Small intestine (tissue), 7 donors: ENCODE results near the gene FUT6. TPM values are rescaled to one million over a fixed set of nuclear protein-coding genes. Genes with fewer than 3 reads are reported as not detected.

ENCODE experiments used
- DNase-seq, 2 donors: peaks; one replicate each; pipeline versions ENCODE4 v3.0.0 to v3.0.0-alpha.2; 2013
- FAIRE-seq: peaks from 2 replicates; lab custom pipeline; 2012; peaks lifted over from hg19 to GRCh38; lab: Jason Lieb, UNC
- H3K27ac ChIP-seq, 3 donors: one replicate each; pipeline ENCODE4 v1.5.1; 2013; ENCODE audit warnings: low read length in 2 of 3, mild to moderate bottlenecking in 2 of 3, control low read depth in 1 of 3, inconsistent platforms in 1 of 3, low read depth in 1 of 3, moderate library complexity in 1 of 3
- H3K27me3 ChIP-seq, 3 donors: one replicate each; pipeline ENCODE4 v1.6.1; 2013; ENCODE audit warnings: low read length in 3 of 3, inconsistent platforms in 1 of 3; ENCODE audit not compliant: control insufficient read depth in 3 of 3, insufficient read depth in 3 of 3
- H3K36me3 ChIP-seq, 3 donors: one replicate each; pipeline ENCODE4 v1.6.1; 2013; ENCODE audit warnings: low read length in 3 of 3, inconsistent platforms in 1 of 3, low read depth in 1 of 3, mild to moderate bottlenecking in 1 of 3, moderate library complexity in 1 of 3; ENCODE audit not compliant: control insufficient read depth in 3 of 3, insufficient read depth in 2 of 3
- H3K4me1 ChIP-seq, 3 donors: one replicate each; pipeline ENCODE4 v1.6.1; 2013; ENCODE audit warnings: low read length in 2 of 3, inconsistent platforms in 1 of 3, low read depth in 1 of 3, mild to moderate bottlenecking in 1 of 3, moderate library complexity in 1 of 3; ENCODE audit not compliant: control insufficient read depth in 3 of 3, insufficient read depth in 2 of 3
- H3K4me3 ChIP-seq, 3 donors: one replicate each; pipeline ENCODE4 v1.5.1; 2013; ENCODE audit warnings: low read length in 3 of 3, control low read depth in 1 of 3, inconsistent platforms in 1 of 3, low read depth in 1 of 3, mild to moderate bottlenecking in 1 of 3, moderate library complexity in 1 of 3
- H3K9me3 ChIP-seq, 2 donors: one replicate each; pipeline ENCODE4 v1.6.1; 2013; ENCODE audit warnings: low read depth in 1 of 2, low read length in 1 of 2; ENCODE audit not compliant: control insufficient read depth in 2 of 2, insufficient read depth in 1 of 2
- WGBS, 3 donors: extraction: QIAGEN DNeasy Blood & Tissue Kit; methylation state at CpG; one replicate each; pipeline ENCODE4 v1.1.7; 2013; 5-methylcytosine and 5-hydroxymethylcytosine counted together
- polyA plus RNA-seq, 4 donors: library from polyadenylated mRNA; stranded (reverse) in 3 of 4; unstranded in 1 of 4; fragments of 200-250 nt in 3 of 4; fragments of 120-200 nt in 1 of 4; gene quantifications; one replicate each; pipeline versions ENCODE4 v1.2.1 to v1.2.3, GENCODE V29; 2013
- donor health status: healthy with polysubstance abuse.
- donor health status: control.
- donor health status: control.
- donor health status: Bipolar disorder and iron deficiency.
- donor health status: healthy.

FUT6 gene
- polyA plus RNA-seq, 4 donors: 1.2 to 34.6 (median 23.2) TPM

DNA sequence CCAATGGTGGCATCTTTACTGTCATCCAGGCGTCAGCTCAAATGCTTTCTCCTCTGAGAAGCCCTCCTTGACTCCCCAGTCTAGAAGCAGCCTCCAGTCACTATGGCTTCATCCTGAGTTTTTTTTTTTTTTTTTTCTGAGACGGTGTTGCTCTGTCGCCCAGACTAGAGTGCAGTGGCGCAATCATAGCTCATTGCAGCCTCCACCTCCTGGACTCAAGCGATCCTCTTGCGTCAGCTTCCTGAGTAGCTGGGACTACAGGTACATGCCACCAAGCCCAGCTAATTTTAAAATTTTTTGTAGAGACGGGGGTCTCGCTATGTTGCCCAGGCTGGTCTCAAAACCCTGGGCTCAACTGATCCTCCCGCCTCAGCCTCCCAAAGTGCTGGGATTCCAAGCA lies 30.4 kb downstream of the FUT6 start:
- DNase-seq (no peak), FAIRE-seq (no peak)
- 87 to 90% (median 88%) methylated on average over 9 of the region's 9 CpGs for WGBS, 3 donors
- H3K36me3 ChIP-seq: peaks cover 0 to 2% (median 0%) of the 10 kb centered on the region in 3 donors
- H3K27me3 ChIP-seq: peaks cover 0 to 16% (median 0%) of the 10 kb centered on the region in 3 donors
- no peaks in the 10 kb centered on the region for H3K9me3 ChIP-seq
- H3K4me3 ChIP-seq: no peak overlapping the region
- H3K27ac ChIP-seq: no peak overlapping the region
- H3K4me1 ChIP-seq: peaks cover 0 to 15% (median 0%) of the 10 kb centered on the region in 3 donors

DNA sequence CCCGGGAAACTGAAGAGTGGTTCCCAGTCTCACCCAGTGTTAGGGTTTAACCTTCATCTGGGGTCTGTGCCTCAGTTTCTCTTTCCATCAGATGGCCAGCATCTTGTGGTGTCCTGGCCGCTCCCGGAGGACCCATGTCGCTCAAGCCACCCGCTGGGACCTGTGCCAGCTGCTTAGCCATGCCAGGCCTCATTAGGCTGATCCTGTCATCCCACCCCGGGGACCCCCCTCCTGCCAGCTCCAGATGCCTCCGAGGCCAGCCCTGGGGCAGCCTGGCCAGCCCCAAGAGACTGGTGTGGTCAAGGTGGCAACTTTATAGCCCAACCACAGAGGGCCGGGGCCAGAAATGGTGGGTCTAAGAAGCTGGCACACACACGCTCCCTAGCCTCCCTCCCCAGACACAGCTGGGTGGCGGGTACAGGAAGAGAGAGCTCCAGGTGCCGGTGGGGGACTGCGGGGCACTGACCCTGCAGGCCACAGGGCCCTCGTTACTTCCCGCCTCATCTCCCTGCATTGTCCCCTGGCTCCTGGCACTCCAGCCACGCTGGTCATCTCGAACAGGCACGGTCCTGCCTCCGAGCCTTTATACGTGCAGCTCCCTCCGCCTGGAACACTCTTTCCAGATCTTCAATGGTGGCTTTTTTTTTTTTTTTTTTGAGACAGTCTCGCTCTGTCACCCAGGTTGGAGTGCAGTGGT lies 31.2 kb downstream of the FUT6 start:
- 79 to 89% (median 85%) methylated on average over 20 to 21 of the region's 21 CpGs for WGBS, 3 donors

DNA sequence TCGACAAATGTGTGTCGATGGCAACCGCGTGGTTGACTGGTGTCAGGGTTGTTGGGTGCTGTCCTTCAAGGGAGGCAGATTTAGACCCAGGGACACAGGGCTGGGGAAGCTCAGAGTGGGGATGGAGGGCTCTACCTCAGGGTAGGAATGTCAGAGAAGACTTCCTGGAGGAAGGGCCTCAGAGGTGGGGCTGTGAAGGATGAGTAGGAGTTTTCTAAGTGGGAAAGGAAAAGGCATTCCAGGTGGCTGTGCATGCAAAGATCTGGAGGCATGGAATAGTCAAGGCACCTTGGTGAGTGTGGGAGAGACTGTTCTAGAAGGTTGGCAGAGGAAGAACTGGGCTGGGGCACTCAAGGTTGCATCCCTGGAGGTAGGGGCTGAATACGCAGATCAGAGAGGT lies 32.6 kb downstream of the FUT6 start:
- FAIRE-seq (no peak), DNase-seq (no peak)
- WGBS, 3 donors: 95 to 99% (median 98%) methylated on average over 5 of the region's 5 CpGs
- H3K36me3 ChIP-seq: peaks cover 0 to 2% (median 0%) of the 10 kb centered on the region in 3 donors
- no peaks in the 10 kb centered on the region for H3K9me3 ChIP-seq
- peaks cover 0 to 27% (median 0%) of the 10 kb centered on the region in 3 donors for H3K4me1 ChIP-seq
- no peak overlapping the region for H3K4me3 ChIP-seq
- H3K27ac ChIP-seq: no peak overlapping the region
- H3K27me3 ChIP-seq: peaks cover 0 to 21% (median under 1%) of the 10 kb centered on the region in 3 donors

More for the DNA sequence above, 31.2 kb downstream of the FUT6 start:
- FAIRE-seq: no peak
- H3K27ac ChIP-seq: no peak overlapping the region
- peaks cover 0 to 17% (median 0%) of the 10 kb centered on the region in 3 donors for H3K27me3 ChIP-seq
- DNase-seq: no peak
- no peaks in the 10 kb centered on the region for H3K9me3 ChIP-seq
- peaks cover 0 to 20% (median 0%) of the 10 kb centered on the region in 3 donors for H3K4me1 ChIP-seq
- H3K36me3 ChIP-seq: peaks cover 0 to 2% (median 0%) of the 10 kb centered on the region in 3 donors
- no peak overlapping the region for H3K4me3 ChIP-seq

DNA sequence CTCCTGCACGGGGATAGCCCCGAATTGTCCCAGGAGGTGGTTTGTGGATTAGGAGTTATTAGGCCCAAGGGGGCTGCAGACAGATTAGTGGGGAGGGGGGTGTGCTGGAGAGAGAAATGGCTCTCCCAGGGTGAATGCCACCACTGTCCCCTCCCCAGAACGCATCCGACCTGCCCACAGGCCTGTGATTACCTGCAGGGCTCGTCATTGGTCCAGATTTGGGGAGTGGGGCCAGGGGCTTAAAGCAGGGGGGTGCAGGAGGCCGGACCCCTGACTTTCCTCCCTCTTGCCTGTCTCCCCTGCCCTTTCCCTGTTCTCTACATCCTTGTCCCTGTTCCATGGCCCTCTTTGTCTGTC lies 33.4 kb downstream of the FUT6 start:
- H3K4me3 ChIP-seq: no peak overlapping the region

DNA sequence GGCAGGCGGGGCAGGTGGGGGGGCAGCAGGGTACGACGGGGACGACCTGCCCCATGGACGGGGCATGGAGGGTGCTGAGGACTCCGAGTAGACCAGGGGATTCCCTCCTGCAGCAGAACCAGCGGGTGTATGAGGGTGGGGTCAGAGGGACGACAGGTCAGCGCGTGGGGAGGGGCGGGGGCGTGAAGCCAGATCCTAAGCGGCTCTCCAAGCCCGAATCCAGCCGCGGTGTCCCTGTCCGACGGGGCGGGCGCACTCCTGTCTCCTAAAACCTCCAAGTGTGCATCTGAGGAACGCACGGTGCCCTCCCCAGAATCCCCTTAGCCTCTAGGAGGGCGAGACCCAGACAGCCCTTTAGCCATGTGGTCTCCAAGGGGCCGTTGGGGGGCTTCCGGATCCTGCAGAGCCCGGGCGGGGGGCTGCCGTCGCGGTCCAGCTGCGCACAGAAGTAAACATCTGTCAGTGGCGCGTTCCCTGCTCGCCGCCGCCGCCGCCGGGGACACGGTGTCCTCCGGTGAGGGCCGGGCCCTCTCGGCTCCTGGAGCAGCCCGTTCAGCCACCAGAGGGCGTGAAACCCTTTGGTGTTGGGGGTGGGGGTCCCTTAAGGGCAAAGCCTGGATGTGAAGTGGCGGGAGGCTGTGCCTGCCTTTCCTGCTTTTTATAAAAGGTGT lies 33.9 kb downstream of the FUT6 start:
- peaks cover 0 to 21% (median 3%) of the 10 kb centered on the region in 3 donors for H3K27me3 ChIP-seq
- 2 to 3% (median 3%) methylated on average over 43 to 46 of the region's 46 CpGs for WGBS, 3 donors
- peaks cover 0 to 2% (median 0%) of the 10 kb centered on the region in 3 donors for H3K36me3 ChIP-seq
- no peak for FAIRE-seq
- H3K4me1 ChIP-seq: peaks cover 0 to 27% (median 0%) of the 10 kb centered on the region in 3 donors
- peak; percentile 79 to 84 for DNase-seq
- peak overlapping the region in 2 of 3 donors; percentile 38 to 57 for H3K4me3 ChIP-seq
- peak overlapping the region in 1 of 3 donors; percentile 72 for H3K27ac ChIP-seq
- no peaks in the 10 kb centered on the region for H3K9me3 ChIP-seq

More for the DNA sequence above, 33.4 kb downstream of the FUT6 start:
- Histone ChIP-seq H3K36me3 (peaks cover 0 to 2% (median 0%) of the 10 kb centered on the region in 3 donors), H3K27me3 (peaks cover 0 to 21% (median 3%) of the 10 kb centered on the region in 3 donors), H3K9me3 (no peaks in the 10 kb centered on the region), H3K4me1 (peaks cover 0 to 27% (median 0%) of the 10 kb centered on the region in 3 donors), H3K27ac (no peak overlapping the region)
- DNase-seq (no peak), FAIRE-seq (no peak)
- WGBS, 3 donors: 25 to 38% (median 29%) methylated on average over 6 of the region's 6 CpGs

DNA sequence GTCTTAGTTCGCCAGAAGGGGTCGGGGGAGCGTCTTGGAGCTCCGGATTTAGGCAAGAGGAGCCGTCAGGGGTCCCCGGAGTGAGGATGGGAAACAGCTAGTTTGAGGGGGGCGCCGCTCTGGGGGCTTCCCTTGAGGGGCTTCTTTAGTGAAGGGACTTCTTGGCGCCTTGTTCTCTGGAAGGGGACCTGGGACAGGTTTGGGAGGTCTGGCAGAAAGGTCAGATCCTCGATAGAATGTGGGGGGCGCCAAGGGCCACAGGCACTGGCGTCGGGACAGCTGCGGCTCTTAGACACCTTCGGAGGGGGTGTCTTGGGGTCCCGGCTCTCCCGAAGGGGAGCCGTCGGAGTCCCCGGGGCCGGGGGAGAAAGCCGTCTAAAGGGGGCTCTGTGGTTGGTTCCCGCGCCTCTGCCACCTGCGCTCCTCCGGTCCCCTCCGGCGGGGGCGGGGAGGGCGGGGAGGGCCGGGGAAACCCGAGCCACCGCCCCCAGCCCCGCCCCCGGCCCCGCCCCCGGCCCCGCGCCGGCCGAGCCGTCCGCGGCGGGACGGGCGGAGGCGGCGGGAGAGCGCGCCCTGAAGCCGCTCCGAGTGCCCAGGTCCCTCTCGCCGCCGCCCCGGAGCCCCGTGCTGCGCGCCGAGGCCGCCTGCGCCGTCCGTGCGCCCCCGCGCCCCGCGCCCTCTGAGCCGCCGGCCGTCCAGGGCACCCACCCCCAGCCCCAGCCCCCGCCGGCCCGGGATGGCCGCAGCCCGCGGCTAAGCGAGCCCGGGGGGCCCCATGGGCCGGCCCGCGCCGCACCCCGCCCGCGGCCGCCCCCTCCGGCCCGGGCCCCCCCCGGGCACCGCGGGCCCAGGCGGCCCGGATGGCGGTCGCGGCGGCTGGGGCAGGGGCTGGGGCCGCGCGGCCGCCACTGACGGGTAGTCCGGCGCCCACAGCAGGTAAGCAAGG lies 34.7 kb downstream of the FUT6 start, which contains the start of gene NRTN:
NRTN (plus strand) TSS at position 552 of the 946 bp plus-strand sequence. CDS start 19,099 bp downstream, outside the sequence.
- Histone ChIP-seq H3K27me3 (peaks cover 0 to 21% (median 3%) of the 10 kb centered on the region in 3 donors), H3K9me3 (no peaks in the 10 kb centered on the region), H3K27ac (peak within 1 kb of the TSS in 1 of 3 donors; percentile 72), H3K4me3 (peak within 1 kb of the TSS; percentile 38 to 57 (median 39)), H3K4me1 (peaks cover 0 to 27% (median 4%) of the 10 kb centered on the region in 3 donors), H3K36me3 (peaks cover 0 to 2% (median 0%) of the 10 kb centered on the region in 3 donors)
- DNase-seq (peak; percentile 40 to 45), FAIRE-seq (no peak)
- WGBS, 3 donors: 1 to 3% (median 2%) methylated on average over 33 to 106 of the region's 107 CpGs

DNA sequence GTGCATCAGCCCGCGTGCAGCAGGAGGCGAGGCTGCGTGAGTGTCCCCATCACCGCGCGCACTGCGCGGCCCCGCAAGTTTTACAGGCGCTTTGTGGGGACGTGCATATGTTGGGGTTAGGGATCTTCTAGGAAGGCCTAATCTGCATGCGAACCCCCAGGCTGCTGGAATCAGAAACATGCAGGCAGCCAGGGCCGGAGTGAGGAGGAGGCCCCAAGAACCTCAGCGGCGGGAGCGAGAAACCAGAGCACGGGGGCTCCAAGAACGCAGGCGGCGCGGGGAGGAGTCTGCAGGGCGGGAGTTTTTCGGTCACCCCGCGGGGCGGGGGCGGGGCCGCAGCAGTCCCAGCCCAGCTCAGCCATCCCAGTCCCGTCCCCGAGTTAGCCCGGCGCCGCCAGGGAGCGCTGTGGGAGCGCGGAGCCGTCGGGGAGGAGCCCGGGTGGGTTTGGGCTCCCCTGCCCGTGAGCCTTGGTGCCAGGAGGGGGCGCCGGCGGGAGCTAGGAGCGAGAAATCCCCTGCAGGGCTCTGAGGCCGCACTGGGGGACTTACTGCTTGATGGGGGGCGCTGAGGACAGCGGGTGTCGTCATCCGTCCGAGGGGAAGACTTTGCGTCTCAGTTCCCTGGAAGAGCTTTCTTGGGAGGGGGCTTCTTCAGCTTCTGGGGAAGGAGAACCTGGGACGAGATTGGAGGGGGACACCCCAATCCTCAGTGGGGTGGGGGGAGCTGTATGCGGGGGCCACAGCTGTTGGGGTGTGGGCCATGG lies 35.6 kb downstream of the FUT6 start:
- H3K27ac ChIP-seq: no peak overlapping the region
- peaks cover 0 to 27% (median 7%) of the 10 kb centered on the region in 3 donors for H3K4me1 ChIP-seq
- peak; percentile 85 to 95 for DNase-seq
- FAIRE-seq: no peak
- H3K27me3 ChIP-seq: peaks cover 0 to 21% (median 3%) of the 10 kb centered on the region in 3 donors
- H3K36me3 ChIP-seq: no peaks in the 10 kb centered on the region
- H3K9me3 ChIP-seq: no peaks in the 10 kb centered on the region
- H3K4me3 ChIP-seq: peak overlapping the region; percentile 9 to 57 (median 39)
- 1 to 3% (median 1%) methylated on average over 43 to 54 of the region's 54 CpGs for WGBS, 3 donors
